ENCODE measurements around the gene WDR45B. TPM values are rescaled to one million over a fixed set of nuclear protein-coding genes. Genes with fewer than 3 reads are reported as not detected.
"Not testable (repeated sequence)": the region's sequence is repeated elsewhere in the genome, so short reads cannot be mapped to it uniquely, and the experiment has no call there.

The WDR45B gene
- total RNA-seq, 1 experiment from 2014 or later: 110 TPM

DNA sequence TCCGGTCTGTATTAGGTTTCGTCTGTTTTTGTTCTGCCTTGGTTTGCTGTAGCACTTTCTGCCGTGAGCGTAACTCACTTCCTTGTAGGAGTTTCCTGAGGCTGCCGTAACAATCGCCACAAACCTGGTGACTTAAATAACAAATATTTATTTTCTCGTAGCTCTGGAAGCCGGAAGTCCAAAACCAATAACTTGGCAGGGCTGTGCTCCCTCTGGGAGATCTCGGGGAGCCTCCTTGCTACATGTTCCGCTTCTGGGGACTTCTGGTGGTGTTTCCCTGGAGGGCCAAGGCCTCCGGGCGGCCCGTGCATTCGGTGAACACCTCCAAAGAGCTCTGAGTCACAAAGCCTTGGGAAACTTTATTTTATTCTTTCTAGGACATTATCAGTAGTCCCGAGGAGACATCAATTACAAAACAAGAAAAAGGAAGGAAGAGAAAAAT, 6.8 kb upstream of the WDR45B start:
- H3K36me3 Mint-ChIP-seq (ENCODE audit: insufficient read depth in 1 of 3, low read depth in 3 of 3): no peaks in the 10 kb centered on the region; a peak in 1 of 7 replicates
- no peak overlapping the region for H2AFZ ChIP-seq (ENCODE audit: low read length)
- no peak overlapping the region for H2BK15ac ChIP-seq (ENCODE audit: low read depth, low read length)
- H3K18ac ChIP-seq (ENCODE audit: insufficient read length, low read depth, low read length): no peak overlapping the region
- H3K23ac ChIP-seq (ENCODE audit: insufficient read length, low read depth, low read length): no peak overlapping the region
- H3T11ph ChIP-seq (ENCODE audit: low read length): no peak overlapping the region
- H3K27ac ChIP-seq (ENCODE audit: insufficient read length, low read depth, low read length): no peak overlapping the region
- H4K8ac ChIP-seq (replicated peaks; ENCODE audit: insufficient read length, low read depth, low read length): no peak overlapping the region
- H3K27ac Mint-ChIP-seq: no peak overlapping the region
- no peak overlapping the region for H2AK5ac ChIP-seq (ENCODE audit: insufficient read length, low read length)
- no peaks in the 10 kb centered on the region for H3K4me1 Mint-ChIP-seq
- H3K27me3 ChIP-seq (ENCODE audit: insufficient read depth, low read length): no peaks in the 10 kb centered on the region
- no peak overlapping the region for H2BK20ac ChIP-seq (ENCODE audit: low read depth, low read length, poor library complexity, severe bottlenecking)
- no peaks in the 10 kb centered on the region for H3K79me1 ChIP-seq (ENCODE audit: insufficient read depth, low read depth, low read length, poor library complexity, severe bottlenecking)
- no peaks in the 10 kb centered on the region for H3K79me2 ChIP-seq (ENCODE audit: insufficient read depth, low read length)
- no peak overlapping the region for H3K56ac ChIP-seq (ENCODE audit: insufficient read length, low read depth, low read length)
- H4K91ac ChIP-seq (ENCODE audit: insufficient read length, low read depth, low read length): no peak overlapping the region
- whole genome bisulfite sequencing (ENCODE audit: extremely low coverage, insufficient read length, low lambda C conversion rate): no CpG with 5 or more reads among the region's 15 CpGs
- no peak overlapping the region for H3K4me3 Mint-ChIP-seq
- no peak overlapping the region for H2BK120ac ChIP-seq (ENCODE audit: low read depth, low read length, poor library complexity, severe bottlenecking)
- H3K4me2 ChIP-seq (ENCODE audit: insufficient read depth, insufficient read length, low read length): no peak overlapping the region
- peaks cover 0 to 4% of the 10 kb centered on the region in 2 experiments; a peak in 1 of 5 replicates for H3K9me3 Mint-ChIP-seq
- H3K27me3 Mint-ChIP-seq (ENCODE audit: low read depth): peaks cover 6% of the 10 kb centered on the region
- TF ChIP-seq, protein P1, sequence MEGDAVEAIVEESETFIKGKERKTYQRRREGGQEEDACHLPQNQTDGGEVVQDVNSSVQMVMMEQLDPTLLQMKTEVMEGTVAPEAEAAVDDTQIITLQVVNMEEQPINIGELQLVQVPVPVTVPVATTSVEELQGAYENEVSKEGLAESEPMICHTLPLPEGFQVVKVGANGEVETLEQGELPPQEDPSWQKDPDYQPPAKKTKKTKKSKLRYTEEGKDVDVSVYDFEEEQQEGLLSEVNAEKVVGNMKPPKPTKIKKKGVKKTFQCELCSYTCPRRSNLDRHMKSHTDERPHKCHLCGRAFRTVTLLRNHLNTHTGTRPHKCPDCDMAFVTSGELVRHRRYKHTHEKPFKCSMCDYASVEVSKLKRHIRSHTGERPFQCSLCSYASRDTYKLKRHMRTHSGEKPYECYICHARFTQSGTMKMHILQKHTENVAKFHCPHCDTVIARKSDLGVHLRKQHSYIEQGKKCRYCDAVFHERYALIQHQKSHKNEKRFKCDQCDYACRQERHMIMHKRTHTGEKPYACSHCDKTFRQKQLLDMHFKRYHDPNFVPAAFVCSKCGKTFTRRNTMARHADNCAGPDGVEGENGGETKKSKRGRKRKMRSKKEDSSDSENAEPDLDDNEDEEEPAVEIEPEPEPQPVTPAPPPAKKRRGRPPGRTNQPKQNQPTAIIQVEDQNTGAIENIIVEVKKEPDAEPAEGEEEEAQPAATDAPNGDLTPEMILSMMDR (conservative IDR thresholded peaks at IDR 0.05): no peak
- no peak overlapping the region for H2BK12ac ChIP-seq (ENCODE audit: insufficient read length, low read depth, low read length)
- H2BK5ac ChIP-seq (ENCODE audit: insufficient read length, low read length): no peak overlapping the region
- no peak overlapping the region for H3K14ac ChIP-seq (ENCODE audit: insufficient read depth, low read length)
- no peaks in the 10 kb centered on the region for H3K9me3 ChIP-seq (ENCODE audit: control insufficient read depth, low read depth, low read length)
- no peak for DNase-seq
- H3K9ac ChIP-seq (ENCODE audit: extremely low read depth, insufficient read length, low read length): no peak overlapping the region
- H4K20me1 ChIP-seq (ENCODE audit: control insufficient read depth, insufficient read depth, insufficient read length): no peaks in the 10 kb centered on the region
- H3K4ac ChIP-seq (ENCODE audit: low read depth, low read length): no peak overlapping the region
- H3K4me1 ChIP-seq (ENCODE audit: insufficient read depth, low read length): no peaks in the 10 kb centered on the region
- H4K5ac ChIP-seq (ENCODE audit: insufficient read length, low read depth, low read length): no peak overlapping the region
- H3K23me2 ChIP-seq (ENCODE audit: insufficient read length, low read depth, low read length, poor library complexity, severe bottlenecking): no peaks in the 10 kb centered on the region

DNA sequence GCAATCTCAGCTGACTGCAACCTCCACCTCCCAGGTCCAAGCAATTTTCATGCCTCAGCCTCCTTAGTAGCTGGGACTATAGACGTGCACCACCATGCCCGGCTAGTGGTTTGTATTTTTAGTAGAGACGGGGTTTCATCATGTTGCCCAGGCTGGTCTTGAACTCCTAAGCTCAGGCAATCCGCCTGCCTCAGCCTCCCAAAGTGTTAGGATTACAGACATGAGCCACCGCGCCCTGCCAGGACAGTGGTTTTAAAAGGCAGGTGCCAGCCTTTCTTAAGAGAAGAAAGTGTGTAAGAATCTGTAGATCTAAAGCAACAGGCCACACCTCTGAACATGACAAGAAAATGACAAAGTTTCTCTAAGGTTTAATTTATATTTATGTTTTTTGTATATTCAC, 6.4 kb upstream of the WDR45B start:
- H4K5ac ChIP-seq (ENCODE audit: insufficient read length, low read depth, low read length); H3K4me3 Mint-ChIP-seq; H2AFZ ChIP-seq (ENCODE audit: low read length); H3K27ac ChIP-seq (ENCODE audit: insufficient read length, low read depth, low read length); H3K9me3 Mint-ChIP-seq; H2BK12ac ChIP-seq (ENCODE audit: insufficient read length, low read depth, low read length); H3K27me3 ChIP-seq (ENCODE audit: insufficient read depth, low read length); H3K27ac Mint-ChIP-seq; H3K56ac ChIP-seq (ENCODE audit: insufficient read length, low read depth, low read length); H3T11ph ChIP-seq (ENCODE audit: low read length); H3K23ac ChIP-seq (ENCODE audit: insufficient read length, low read depth, low read length); H4K8ac ChIP-seq (replicated peaks; ENCODE audit: insufficient read length, low read depth, low read length); H2BK5ac ChIP-seq (ENCODE audit: insufficient read length, low read length); H2AK5ac ChIP-seq (ENCODE audit: insufficient read length, low read length); H3K4me1 ChIP-seq (ENCODE audit: insufficient read depth, low read length); H4K20me1 ChIP-seq (ENCODE audit: control insufficient read depth, insufficient read depth, insufficient read length); DNase-seq; H3K4me2 ChIP-seq (ENCODE audit: insufficient read depth, insufficient read length, low read length); H3K18ac ChIP-seq (ENCODE audit: insufficient read length, low read depth, low read length); H3K36me3 Mint-ChIP-seq (ENCODE audit: insufficient read depth in 1 of 3, low read depth in 3 of 3); H3K79me2 ChIP-seq (ENCODE audit: insufficient read depth, low read length); H3K79me1 ChIP-seq (ENCODE audit: insufficient read depth, low read depth, low read length, poor library complexity, severe bottlenecking); H3K4me1 Mint-ChIP-seq; H2BK20ac ChIP-seq (ENCODE audit: low read depth, low read length, poor library complexity, severe bottlenecking); H2BK120ac ChIP-seq (ENCODE audit: low read depth, low read length, poor library complexity, severe bottlenecking); H3K23me2 ChIP-seq (ENCODE audit: insufficient read length, low read depth, low read length, poor library complexity, severe bottlenecking); H4K91ac ChIP-seq (ENCODE audit: insufficient read length, low read depth, low read length); H3K27me3 Mint-ChIP-seq (ENCODE audit: low read depth); H3K9ac ChIP-seq (ENCODE audit: extremely low read depth, insufficient read length, low read length); H2BK15ac ChIP-seq (ENCODE audit: low read depth, low read length); H3K9me3 ChIP-seq (ENCODE audit: control insufficient read depth, low read depth, low read length); H3K14ac ChIP-seq (ENCODE audit: insufficient read depth, low read length); H3K4ac ChIP-seq (ENCODE audit: low read depth, low read length): not testable (repeated sequence)
- WGBS (ENCODE audit: extremely low coverage, insufficient read length, low lambda C conversion rate): no CpG with 5 or more reads among the region's 6 CpGs
